ENCODE measurements around the gene GMDS. TPM values are rescaled to one million over a fixed set of nuclear protein-coding genes. Genes with fewer than 3 reads are reported as not detected.

GMDS gene
- total RNA-seq, 1 donor: 23.2 TPM

DNA sequence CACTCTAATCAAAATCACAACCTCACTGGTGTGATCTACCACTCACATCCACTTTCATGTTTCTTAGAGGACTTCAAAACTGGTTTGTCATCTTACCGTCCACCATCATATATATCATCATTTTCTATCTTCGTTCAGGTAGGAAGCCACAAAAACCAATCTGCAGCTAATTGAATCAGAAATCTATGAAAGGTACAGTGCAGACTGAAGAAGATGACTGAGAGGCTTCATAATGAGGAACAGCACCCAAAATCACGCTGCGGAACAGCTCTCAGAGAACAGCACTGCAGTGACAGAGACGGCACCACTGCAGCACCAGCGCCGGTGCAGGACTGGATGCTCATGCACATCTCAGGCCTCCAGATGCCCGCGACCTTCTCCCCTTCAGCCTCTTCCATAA lies 13.0 kb downstream of the GMDS start:
- Histone ChIP-seq H3K9me3 (ENCODE audit: low read depth, low read length) (no peaks in the 10 kb centered on the region), H3K4me2 (ENCODE audit: insufficient read depth, low read length) (no peak overlapping the region), H3K27me3 (ENCODE audit: insufficient read depth, low read length) (no peaks in the 10 kb centered on the region), H2AFZ (ENCODE audit: low read length) (no peak overlapping the region), H3K4me3 (ENCODE audit: insufficient read depth, low read length) (no peak overlapping the region), H3K4me1 (ENCODE audit: insufficient read depth, low read length) (peaks cover 25% of the 10 kb centered on the region), H3K27ac (ENCODE audit: low read depth, low read length) (no peak overlapping the region), H4K20me1 (ENCODE audit: insufficient read depth, low read length) (no peaks in the 10 kb centered on the region), H3K79me2 (ENCODE audit: insufficient read depth, low read length) (peaks cover 62% of the 10 kb centered on the region), H3K36me3 (ENCODE audit: insufficient read depth, low read length) (no peaks in the 10 kb centered on the region)
- DNase-seq (ENCODE audit: insufficient read length, low spot score, missing footprints): no peak
- no peak for TF ChIP-seq CTCF (IDR thresholded peaks at IDR 0.05; ENCODE audit: extremely low read depth, low read depth, low read length)

DNA sequence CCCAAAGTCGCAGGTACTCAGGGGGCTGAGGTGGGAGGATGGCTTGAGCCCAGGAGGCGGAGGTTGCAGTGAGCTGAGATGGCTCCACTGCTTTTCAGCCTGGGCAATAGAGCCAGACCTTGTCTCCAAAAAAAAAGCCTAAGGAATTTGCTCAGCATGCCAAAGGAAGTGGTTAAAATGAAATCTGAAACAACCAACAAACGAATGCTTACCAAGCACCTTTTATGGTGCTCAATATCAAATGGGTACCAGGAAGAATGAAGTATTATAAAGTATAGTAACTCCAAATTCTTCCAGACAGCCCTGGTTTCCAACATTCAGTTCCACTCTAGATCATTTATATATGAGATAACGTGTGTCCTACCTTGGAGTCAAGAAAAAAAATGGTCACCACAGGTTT lies 14.0 kb downstream of the GMDS start:
- no peak for DNase-seq (ENCODE audit: insufficient read length, low spot score, missing footprints)
- no peaks in the 10 kb centered on the region for H3K27me3 ChIP-seq (ENCODE audit: insufficient read depth, low read length)
- no peak for TF ChIP-seq CTCF (IDR thresholded peaks at IDR 0.05; ENCODE audit: extremely low read depth, low read depth, low read length)
- H2AFZ ChIP-seq (ENCODE audit: low read length): no peak overlapping the region
- no peaks in the 10 kb centered on the region for H3K36me3 ChIP-seq (ENCODE audit: insufficient read depth, low read length)
- no peak overlapping the region for H3K4me2 ChIP-seq (ENCODE audit: insufficient read depth, low read length)
- no peak overlapping the region for H3K27ac ChIP-seq (ENCODE audit: low read depth, low read length)
- H3K4me1 ChIP-seq (ENCODE audit: insufficient read depth, low read length): peaks cover 17% of the 10 kb centered on the region
- peaks cover 64% of the 10 kb centered on the region for H3K79me2 ChIP-seq (ENCODE audit: insufficient read depth, low read length)
- H3K4me3 ChIP-seq (ENCODE audit: insufficient read depth, low read length): no peak overlapping the region
- H4K20me1 ChIP-seq (ENCODE audit: insufficient read depth, low read length): no peaks in the 10 kb centered on the region
- H3K9me3 ChIP-seq (ENCODE audit: low read depth, low read length): no peaks in the 10 kb centered on the region

DNA sequence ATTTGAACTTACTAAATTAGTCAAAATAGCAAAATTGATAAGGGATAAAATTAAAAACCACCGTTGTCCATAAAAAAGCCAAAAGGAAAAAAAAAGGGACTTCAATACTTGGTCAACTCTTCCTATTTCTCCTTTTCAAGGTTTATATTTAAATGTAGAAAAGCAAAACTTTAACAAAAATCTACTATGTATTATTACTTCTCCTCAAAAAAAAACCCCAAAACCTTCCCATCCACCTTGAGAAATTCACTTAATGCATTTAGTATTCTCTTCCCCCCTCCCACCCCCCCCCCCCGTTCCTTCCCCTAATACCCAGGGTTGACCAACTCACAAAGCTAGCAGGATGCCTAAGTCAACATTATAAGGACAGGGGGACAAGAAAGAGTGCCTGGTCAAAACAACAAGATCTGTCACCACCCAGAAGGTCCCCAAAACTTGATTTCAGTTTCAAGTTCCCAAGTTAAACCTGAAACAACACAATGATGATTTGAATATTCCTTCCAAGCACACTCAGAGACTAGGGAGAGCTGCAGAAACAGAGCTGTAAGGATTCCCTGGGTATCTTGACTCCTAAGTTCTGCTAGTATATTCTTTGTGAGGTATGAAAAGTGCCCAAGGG lies 14.6 kb downstream of the GMDS start:
- Histone ChIP-seq H3K9me3 (ENCODE audit: low read depth, low read length) (no peaks in the 10 kb centered on the region), H3K79me2 (ENCODE audit: insufficient read depth, low read length) (peaks cover 58% of the 10 kb centered on the region)

DNA sequence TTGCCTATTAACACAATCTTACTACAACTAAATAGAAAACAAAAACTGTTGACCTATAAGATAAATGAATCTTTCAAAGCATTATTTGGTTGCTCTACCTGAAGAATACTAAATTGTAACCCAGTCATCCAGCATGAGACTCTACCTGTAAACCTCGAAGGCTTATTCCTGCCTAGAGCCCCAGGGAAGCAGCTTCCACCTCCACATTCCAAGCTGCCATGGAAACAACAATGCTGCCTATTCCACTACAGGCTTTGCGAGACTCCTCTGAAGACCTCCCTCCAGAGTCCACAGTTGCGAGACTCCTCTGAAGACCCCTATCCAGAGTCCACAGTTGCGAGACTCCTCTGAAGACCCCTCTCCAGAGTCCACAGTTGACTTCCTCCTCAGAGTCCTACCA lies 15.7 kb downstream of the GMDS start:
- Histone ChIP-seq H3K4me1 (ENCODE audit: insufficient read depth, low read length) (peaks cover 25% of the 10 kb centered on the region), H4K20me1 (ENCODE audit: insufficient read depth, low read length) (no peaks in the 10 kb centered on the region), H2AFZ (ENCODE audit: low read length) (no peak overlapping the region), H3K9me3 (ENCODE audit: low read depth, low read length) (no peaks in the 10 kb centered on the region), H3K27me3 (ENCODE audit: insufficient read depth, low read length) (no peaks in the 10 kb centered on the region), H3K79me2 (ENCODE audit: insufficient read depth, low read length) (peaks cover 53% of the 10 kb centered on the region), H3K4me3 (ENCODE audit: insufficient read depth, low read length) (no peak overlapping the region), H3K36me3 (ENCODE audit: insufficient read depth, low read length) (no peaks in the 10 kb centered on the region), H3K27ac (ENCODE audit: low read depth, low read length) (no peak overlapping the region), H3K4me2 (ENCODE audit: insufficient read depth, low read length) (no peak overlapping the region)
- DNase-seq (ENCODE audit: insufficient read length, low spot score, missing footprints): no peak
- no peak for TF ChIP-seq CTCF (IDR thresholded peaks at IDR 0.05; ENCODE audit: extremely low read depth, low read depth, low read length)

More for the DNA sequence above, 14.6 kb downstream of the GMDS start:
- Histone ChIP-seq H3K27me3 (ENCODE audit: insufficient read depth, low read length) (no peaks in the 10 kb centered on the region), H3K4me2 (ENCODE audit: insufficient read depth, low read length) (no peak overlapping the region), H2AFZ (ENCODE audit: low read length) (no peak overlapping the region), H3K4me3 (ENCODE audit: insufficient read depth, low read length) (no peak overlapping the region), H3K27ac (ENCODE audit: low read depth, low read length) (no peak overlapping the region), H4K20me1 (ENCODE audit: insufficient read depth, low read length) (no peaks in the 10 kb centered on the region), H3K4me1 (ENCODE audit: insufficient read depth, low read length) (peaks cover 14% of the 10 kb centered on the region), H3K36me3 (ENCODE audit: insufficient read depth, low read length) (no peaks in the 10 kb centered on the region)
- no peak for TF ChIP-seq CTCF (IDR thresholded peaks at IDR 0.05; ENCODE audit: extremely low read depth, low read depth, low read length)
- no peak for DNase-seq (ENCODE audit: insufficient read length, low spot score, missing footprints)
